Measurements from ENCODE around the gene PIM3. TPM values are rescaled to one million over a fixed set of nuclear protein-coding genes. Genes with fewer than 3 reads are reported as not detected.

PIM3 gene
- total RNA-seq, 1 donor, result 19.9 TPM

- no peak for TF ChIP-seq CTCF (IDR thresholded peaks at IDR 0.05; ENCODE audit: extremely low read depth, low read depth, low read length)
- H3K9me3 ChIP-seq (ENCODE audit: low read depth, low read length), result no peaks in the 10 kb centered on the region
- peaks cover 6% of the 10 kb centered on the region for H4K20me1 ChIP-seq (ENCODE audit: insufficient read depth, low read length)
- H3K27me3 ChIP-seq (ENCODE audit: insufficient read depth, low read length), result no peaks in the 10 kb centered on the region
- H3K79me2 ChIP-seq (ENCODE audit: insufficient read depth, low read length), result peaks cover 30% of the 10 kb centered on the region
- H3K36me3 ChIP-seq (ENCODE audit: insufficient read depth, low read length), result peaks cover 14% of the 10 kb centered on the region
- H3K27ac ChIP-seq (ENCODE audit: low read depth, low read length), result peak overlapping the region; percentile 51
- H3K4me1 ChIP-seq (ENCODE audit: insufficient read depth, low read length), result peaks cover 32% of the 10 kb centered on the region
- H3K4me3 ChIP-seq (ENCODE audit: insufficient read depth, low read length), result peak overlapping the region; percentile 53
- peak; percentile 87 for DNase-seq (ENCODE audit: insufficient read length, low spot score, missing footprints)
- H2AFZ ChIP-seq (ENCODE audit: low read length), result peak overlapping the region; percentile 72
- peak overlapping the region; percentile 48 for H3K4me2 ChIP-seq (ENCODE audit: insufficient read depth, low read length)
These were observed 6.5 kb downstream of the PIM3 start for GRCh38 chr22:49966774-49967705.

- Histone ChIP-seq H3K27ac (ENCODE audit: low read depth, low read length) (peak overlapping the region; percentile 51), H3K4me2 (ENCODE audit: insufficient read depth, low read length) (peak overlapping the region; percentile 48), H3K27me3 (ENCODE audit: insufficient read depth, low read length) (no peaks in the 10 kb centered on the region), H3K9me3 (ENCODE audit: low read depth, low read length) (no peaks in the 10 kb centered on the region), H4K20me1 (ENCODE audit: insufficient read depth, low read length) (peaks cover 4% of the 10 kb centered on the region), H3K4me1 (ENCODE audit: insufficient read depth, low read length) (peaks cover 28% of the 10 kb centered on the region), H2AFZ (ENCODE audit: low read length) (peak overlapping the region; percentile 72), H3K4me3 (ENCODE audit: insufficient read depth, low read length) (peak overlapping the region; percentile 53), H3K36me3 (ENCODE audit: insufficient read depth, low read length) (peaks cover 12% of the 10 kb centered on the region), H3K79me2 (ENCODE audit: insufficient read depth, low read length) (peaks cover 24% of the 10 kb centered on the region)
- TF ChIP-seq CTCF (IDR thresholded peaks at IDR 0.05; ENCODE audit: extremely low read depth, low read depth, low read length), result no peak
- peak; percentile 92 for DNase-seq (ENCODE audit: insufficient read length, low spot score, missing footprints)
These were observed 7.2 kb downstream of the PIM3 start for GRCh38 chr22:49967706-49968208.

- H3K4me2 ChIP-seq (ENCODE audit: insufficient read depth, low read length), result no peak overlapping the region
- peaks cover 22% of the 10 kb centered on the region for H3K4me1 ChIP-seq (ENCODE audit: insufficient read depth, low read length)
- peaks cover 18% of the 10 kb centered on the region for H3K79me2 ChIP-seq (ENCODE audit: insufficient read depth, low read length)
- no peak for DNase-seq (ENCODE audit: insufficient read length, low spot score, missing footprints)
- no peak overlapping the region for H3K4me3 ChIP-seq (ENCODE audit: insufficient read depth, low read length)
- H3K27me3 ChIP-seq (ENCODE audit: insufficient read depth, low read length), result no peaks in the 10 kb centered on the region
- no peaks in the 10 kb centered on the region for H3K9me3 ChIP-seq (ENCODE audit: low read depth, low read length)
- H3K27ac ChIP-seq (ENCODE audit: low read depth, low read length), result no peak overlapping the region
- peaks cover 6% of the 10 kb centered on the region for H3K36me3 ChIP-seq (ENCODE audit: insufficient read depth, low read length)
- H2AFZ ChIP-seq (ENCODE audit: low read length), result no peak overlapping the region
- no peak for TF ChIP-seq CTCF (IDR thresholded peaks at IDR 0.05; ENCODE audit: extremely low read depth, low read depth, low read length)
- H4K20me1 ChIP-seq (ENCODE audit: insufficient read depth, low read length), result peaks cover 2% of the 10 kb centered on the region
These were observed 7.8 kb downstream of the PIM3 start for GRCh38 chr22:49968313-49968830.

Data from osteoblast (primary cell).